RWPE1 (cell line): ENCODE data around the gene RRAS2.

ENCODE experiments used
- CTCF ChIA-PET: fragments of 350-600 bp; sonication (Branson Sonifier 250); formaldehyde crosslinking; extraction: SDS; loops from one replicate; lab custom pipeline; 2021; lab: Yijun Ruan, JAX
- POLR2A ChIA-PET: fragments of 400-600 bp; formaldehyde crosslinking; extraction: SDS; loops from one replicate; lab custom pipeline; 2020; ENCODE audit warnings: antibody characterized with exemption; ENCODE audit not compliant: low non-redundant PET; lab: Yijun Ruan, JAX
- DNase-seq: peaks from one replicate; pipeline ENCODE4 v3.0.0; 2012; ENCODE audit warnings: low spot score
- H3K27ac ChIP-seq: fragments of 450-650 bp; 2 replicates; pipeline ENCODE4 v1.5.1; 2017
- TF ChIP-seq, protein P1 (sequence below): fragments of 450-650 bp; conservative IDR thresholded peaks from 2 replicates; pipeline ENCODE4 v1.5.1; 2017; ENCODE audit warnings: low read depth, mild to moderate bottlenecking

RRAS2 gene

DNA sequence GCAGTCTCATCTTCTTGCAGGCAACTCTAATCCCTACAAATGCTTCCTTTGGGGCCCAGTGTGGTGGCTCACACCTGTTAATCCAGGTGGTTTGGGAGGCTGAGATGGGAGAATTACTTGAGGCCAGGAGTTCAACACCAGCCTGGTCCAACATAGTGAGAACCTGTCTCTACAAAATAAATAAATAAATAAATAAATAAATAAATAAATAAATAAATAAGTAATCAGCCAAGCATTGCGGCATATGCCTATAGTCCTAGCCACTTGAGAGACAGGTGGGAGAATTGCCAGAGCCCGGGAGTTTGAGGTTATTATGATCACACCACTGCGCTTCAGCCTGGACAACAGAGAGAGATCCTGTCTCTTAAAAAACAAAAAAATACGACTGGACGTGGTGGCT lies 34.1 kb upstream of the RRAS2 start:
- ChIA-PET POLR2A (no interaction called here), CTCF (no interaction called here)
- no peak overlapping the region for H3K27ac ChIP-seq
- no peak for DNase-seq
- TF ChIP-seq, protein P1, sequence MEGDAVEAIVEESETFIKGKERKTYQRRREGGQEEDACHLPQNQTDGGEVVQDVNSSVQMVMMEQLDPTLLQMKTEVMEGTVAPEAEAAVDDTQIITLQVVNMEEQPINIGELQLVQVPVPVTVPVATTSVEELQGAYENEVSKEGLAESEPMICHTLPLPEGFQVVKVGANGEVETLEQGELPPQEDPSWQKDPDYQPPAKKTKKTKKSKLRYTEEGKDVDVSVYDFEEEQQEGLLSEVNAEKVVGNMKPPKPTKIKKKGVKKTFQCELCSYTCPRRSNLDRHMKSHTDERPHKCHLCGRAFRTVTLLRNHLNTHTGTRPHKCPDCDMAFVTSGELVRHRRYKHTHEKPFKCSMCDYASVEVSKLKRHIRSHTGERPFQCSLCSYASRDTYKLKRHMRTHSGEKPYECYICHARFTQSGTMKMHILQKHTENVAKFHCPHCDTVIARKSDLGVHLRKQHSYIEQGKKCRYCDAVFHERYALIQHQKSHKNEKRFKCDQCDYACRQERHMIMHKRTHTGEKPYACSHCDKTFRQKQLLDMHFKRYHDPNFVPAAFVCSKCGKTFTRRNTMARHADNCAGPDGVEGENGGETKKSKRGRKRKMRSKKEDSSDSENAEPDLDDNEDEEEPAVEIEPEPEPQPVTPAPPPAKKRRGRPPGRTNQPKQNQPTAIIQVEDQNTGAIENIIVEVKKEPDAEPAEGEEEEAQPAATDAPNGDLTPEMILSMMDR = no peak

DNA sequence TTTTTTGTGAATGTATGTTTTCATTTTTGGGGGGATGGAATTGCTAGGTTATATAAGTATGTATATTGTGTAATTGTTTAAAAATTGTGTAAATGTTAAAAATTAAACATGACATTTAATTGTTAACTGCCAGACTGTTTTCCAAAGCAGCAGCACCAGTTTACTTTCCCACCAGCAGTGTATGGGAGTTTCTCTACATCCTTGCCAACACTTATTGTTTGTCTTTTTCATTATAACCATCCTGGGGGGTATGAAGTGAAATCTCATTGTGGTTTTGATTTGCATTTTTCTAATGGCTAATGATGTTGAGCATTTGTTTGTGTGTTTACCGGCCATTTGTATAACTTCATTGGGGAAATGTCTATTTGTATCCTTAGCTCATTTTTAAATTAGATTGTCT lies 31.7 kb upstream of the RRAS2 start:
- TF ChIP-seq, protein P1 = no peak
- H3K27ac ChIP-seq = no peak overlapping the region
- ChIA-PET CTCF (no interaction called here), POLR2A (no interaction called here)
- DNase-seq = no peak

DNA sequence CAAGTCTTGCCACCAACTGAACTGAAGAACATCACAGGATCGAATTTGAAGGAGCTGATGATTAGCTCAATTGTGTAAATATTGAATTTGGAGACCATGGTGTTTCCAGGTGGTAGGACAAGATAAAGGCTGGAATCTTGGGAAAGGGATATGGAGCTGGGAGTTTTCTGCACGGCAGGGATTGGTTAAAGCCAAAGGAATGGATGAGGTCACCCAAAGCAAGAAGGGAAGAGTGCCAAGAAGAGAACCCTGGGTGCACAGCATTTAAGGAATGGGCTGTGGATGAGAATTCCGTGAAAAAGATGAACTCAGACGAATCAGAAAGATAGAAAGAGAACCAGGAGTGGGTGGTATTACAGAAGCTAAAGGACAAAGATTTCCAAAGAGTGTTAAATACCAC lies 29.4 kb upstream of the RRAS2 start:
- TF ChIP-seq, protein P1 = no peak
- ChIA-PET POLR2A (no interaction called here), CTCF (no interaction called here)
- no peak for DNase-seq
- no peak overlapping the region for H3K27ac ChIP-seq

- TF ChIP-seq, protein P1 = no peak
- no peak overlapping the region for H3K27ac ChIP-seq
- POLR2A ChIA-PET = no interaction called here
- DNase-seq = no peak
- CTCF ChIA-PET = interaction anchor here (0.5 to 0.7 kb wide), 2 partner anchors 23 to 38 kb away, joined by 3 to 4 read pairs; no protein-coding TSS in a partner anchor
Observed at GRCh38 chr11:14386895-14387480, 28.0 kb upstream of the RRAS2 start.

- POLR2A ChIA-PET = no interaction called here
- H3K27ac ChIP-seq = no peak overlapping the region
- DNase-seq = no peak
- TF ChIP-seq, protein P1 = no peak
- CTCF ChIA-PET = no interaction called here
Observed at GRCh38 chr11:14386081-14386480, 27.1 kb upstream of the RRAS2 start.

DNA sequence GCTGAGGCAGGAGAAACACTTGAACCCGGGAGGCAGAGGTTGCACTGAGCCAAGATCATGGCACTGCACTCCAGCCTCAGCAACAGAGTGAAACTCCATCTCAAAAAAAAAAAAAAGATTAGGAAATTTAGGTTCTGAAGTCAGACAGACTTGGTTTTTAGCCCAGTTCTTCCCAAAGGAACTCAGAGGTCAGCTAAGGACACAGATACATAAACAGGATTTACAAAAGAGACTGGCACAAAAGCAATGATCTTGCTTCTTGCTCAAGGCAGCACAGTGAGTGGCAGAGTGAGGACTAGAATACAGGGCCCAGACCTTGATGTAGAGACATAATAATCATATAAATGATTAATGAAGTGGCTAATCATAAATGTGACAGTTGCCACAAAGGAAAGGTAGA lies 25.4 kb upstream of the RRAS2 start:
- POLR2A ChIA-PET = no interaction called here
- peak overlapping the region; percentile 36; the same call in 1 of the 2 replicates for H3K27ac ChIP-seq
- CTCF ChIA-PET = interaction anchor here (1.2 kb wide), 1 partner anchor 84 kb away, joined by 3 read pairs; no protein-coding TSS in a partner anchor
- TF ChIP-seq, protein P1 = no peak
- DNase-seq = no peak

GRCh38 chr11:14381968-14382367 lies 23.0 kb upstream of the RRAS2 start:
- TF ChIP-seq, protein P1 = no peak
- ChIA-PET POLR2A (no interaction called here), CTCF (no interaction called here)
- no peak for DNase-seq
- no peak overlapping the region for H3K27ac ChIP-seq
